Measurements from ENCODE around the gene COPS6.
"Not testable (repeated sequence)": the region's sequence is repeated elsewhere in the genome, so short reads cannot be mapped to it uniquely, and the experiment has no call there.

COPS6 gene

DNA sequence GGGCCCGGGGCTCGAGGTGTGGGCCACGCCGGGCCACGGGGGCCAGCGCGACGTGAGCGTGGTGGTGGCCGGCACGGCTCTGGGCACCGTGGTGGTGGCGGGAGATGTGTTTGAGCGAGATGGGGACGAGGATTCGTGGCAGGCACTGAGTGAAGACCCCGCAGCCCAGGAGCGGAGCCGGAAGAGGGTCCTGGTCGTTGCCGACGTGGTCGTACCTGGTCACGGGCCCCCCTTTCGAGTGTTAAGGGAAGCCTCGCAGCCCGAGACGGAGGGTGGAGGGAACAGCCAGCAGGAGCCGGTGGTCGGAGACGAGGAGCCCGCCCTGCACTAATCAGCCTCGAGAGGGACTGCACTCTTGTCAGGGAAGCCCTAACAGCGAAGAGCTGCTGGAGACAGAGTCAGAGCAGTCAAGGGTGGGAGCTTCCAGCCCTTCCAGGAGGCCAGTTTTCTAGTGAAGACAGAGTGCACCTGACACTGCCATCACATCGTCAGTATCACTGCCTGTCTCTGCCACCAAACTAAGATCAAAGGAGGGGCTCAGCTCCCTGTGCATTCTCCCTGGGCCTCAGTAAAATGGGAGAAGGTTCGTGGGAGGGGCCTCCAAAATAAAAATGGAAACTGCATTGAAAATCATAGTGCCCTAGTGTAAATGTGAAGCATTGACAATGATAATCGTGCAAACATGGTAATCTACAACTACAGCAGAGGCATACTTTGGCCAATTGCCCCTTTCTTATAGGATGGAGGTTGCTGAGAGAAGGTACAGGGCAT, 39.3 kb downstream of the COPS6 start:
- DNase-seq = peak in 1 of 2 experiments; percentile 3

DNA sequence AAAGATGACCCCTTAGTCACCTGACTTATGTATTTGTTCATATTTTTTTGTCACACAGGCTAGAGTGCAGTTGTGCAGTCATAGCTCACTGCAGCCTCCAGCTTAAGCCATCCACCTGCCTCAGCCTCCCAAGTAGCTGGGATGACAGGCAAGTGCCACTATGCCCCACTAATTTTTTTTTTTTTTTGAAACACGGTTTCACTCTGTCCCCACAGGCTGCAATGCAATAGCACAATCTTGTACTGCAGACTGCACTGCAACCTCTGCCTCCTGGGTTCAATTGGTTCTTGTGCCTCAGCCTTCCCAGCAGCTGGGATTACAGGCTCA, 39.8 kb downstream of the COPS6 start:
- no peak for DNase-seq

DNA sequence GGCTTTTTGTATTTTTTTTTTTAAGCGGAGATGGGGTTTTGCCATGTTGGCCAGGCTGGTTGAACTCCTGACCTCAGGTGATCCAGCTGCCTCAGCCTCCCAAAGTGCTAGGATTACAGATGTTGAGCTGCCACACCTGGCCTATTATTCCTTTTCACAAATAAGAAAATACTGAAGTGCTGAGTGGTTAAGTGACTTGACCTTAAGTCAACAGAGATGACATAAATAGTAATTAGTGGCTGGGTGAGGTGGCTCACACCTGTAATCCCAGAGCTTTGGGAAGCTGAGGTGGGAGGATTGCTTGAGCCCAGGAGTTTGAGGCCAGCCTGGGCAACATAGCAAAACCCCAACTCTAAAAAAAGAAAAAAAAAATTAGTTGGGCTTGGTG, 41.4 kb downstream of the COPS6 start:
- DNase-seq = not testable (repeated sequence)

DNA sequence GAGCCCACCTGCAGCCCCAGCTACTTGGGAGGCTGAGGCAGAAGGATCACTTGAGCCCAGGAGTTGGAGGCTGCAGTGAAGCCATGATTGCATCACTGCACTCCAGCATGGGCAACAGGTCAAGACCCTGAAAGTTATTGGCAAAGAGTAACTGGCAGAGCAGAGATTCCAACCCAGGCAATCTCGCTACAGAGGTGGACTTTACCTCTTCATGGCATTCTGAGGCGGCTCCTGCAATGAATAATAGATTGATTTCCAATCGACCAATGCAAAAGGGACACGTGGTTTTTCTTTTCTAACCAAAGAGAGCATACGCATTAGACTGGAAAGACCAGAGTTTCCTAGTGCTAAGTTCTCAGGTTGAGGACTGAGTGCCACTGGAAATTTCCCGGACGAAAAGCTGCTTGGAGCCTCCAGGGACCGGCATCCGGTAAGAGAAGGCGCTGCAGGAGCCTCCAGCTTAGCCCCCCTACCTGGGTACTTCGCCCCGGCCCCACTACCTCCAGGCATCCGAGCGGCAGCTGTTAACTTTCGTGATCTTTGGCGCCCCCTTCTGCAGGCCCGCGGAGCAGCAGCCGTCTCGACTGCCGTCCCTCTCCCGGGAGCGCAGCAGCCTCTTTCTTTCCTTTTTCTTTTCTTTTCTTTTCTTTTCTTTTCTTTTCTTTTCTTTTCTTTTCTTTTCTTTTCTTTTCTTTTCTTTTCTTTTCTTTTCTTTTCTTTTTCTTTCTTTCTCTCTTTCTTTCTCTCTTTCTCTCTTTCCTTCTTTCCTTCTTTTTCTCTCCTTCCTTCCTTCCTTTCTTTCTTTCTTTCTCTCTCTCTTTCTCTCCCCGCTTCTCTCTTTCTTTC, 42.1 kb downstream of the COPS6 start:
- peak in 1 of 2 experiments; percentile 4 for DNase-seq

DNA sequence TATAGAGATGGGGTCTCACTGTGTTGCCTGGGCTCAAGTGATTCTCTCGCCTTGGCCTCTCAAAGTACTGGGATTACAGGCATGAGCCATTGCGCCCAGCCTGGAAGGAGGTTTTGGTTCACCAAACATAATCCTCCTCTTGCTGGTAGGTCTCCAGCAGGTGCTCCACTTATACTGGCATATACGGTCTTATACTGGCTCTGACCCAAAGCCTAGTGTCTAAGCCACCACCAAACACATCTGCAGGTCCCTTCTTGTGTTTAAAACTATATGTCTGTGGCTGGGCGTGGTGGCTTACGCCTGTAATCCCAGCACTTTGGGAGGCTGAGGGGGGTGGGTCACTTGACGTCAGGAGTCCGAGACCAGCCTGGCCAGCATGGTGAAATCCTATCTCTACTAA, 43.4 kb downstream of the COPS6 start:
- no peak for DNase-seq

DNA sequence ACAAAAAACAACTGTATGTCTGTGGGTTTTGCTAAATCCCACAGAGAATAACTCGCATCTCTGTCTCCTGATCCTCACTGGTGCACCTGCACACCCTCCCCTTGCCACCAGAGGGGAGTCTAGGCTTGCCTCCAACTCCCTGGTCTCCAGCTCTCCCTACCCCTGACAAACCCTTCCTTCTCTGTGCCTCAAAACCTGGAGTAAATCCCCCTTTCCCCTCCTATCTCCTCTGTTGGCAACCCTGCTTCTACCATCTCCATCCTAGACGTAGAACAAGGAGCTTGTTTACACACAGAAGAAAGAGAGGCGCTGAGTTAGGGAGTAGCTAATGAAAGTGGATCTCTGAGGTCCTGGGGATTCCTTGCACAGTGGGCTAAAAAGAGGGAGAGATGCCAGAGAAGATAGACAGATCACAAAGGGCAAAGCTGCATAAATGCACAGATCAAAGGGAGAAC, 44.0 kb downstream of the COPS6 start:
- DNase-seq = no peak

DNA sequence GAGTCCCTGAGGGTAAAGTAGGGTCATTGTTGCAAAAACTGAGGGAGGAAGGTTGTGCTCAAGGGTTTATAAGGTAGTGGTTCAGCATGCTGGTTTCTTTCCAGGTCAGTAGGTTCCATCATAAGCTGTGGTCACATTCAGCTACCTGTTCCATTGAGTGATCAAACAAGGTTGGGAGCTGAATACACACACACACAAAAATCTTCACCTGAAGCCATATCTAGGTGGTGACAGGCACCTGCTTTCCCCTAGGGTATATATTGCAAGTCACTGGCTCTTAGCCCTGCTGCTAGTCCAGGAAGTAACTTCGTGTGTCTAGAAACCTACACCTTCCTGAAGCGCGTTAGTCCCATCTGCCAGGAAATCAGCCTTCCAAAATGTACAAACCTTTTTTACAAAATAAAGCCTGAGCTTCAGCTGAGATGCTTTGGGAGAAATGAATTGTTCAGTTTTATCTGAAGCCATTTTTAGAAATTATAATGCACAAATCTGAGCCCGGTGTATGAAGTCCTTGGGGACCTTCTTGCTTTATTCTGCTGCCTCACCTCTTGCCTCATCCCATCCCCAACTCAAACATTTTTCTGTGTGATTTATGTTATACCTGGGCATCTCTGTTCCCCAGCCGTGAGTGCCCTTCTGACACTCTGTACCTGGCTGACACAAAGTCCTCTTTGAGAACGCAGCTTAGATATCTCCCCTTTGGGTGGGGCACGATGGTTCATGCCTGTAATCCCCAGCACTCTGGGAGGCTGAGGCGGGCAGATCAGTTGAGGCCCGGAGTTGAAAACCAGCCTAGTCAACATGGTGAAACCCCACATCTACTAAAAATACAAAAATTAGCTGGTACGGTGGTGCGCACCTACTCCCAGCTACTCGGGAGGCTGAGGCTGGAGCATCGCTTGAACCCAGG, 49.3 kb downstream of the COPS6 start:
- no peak for DNase-seq

DNA sequence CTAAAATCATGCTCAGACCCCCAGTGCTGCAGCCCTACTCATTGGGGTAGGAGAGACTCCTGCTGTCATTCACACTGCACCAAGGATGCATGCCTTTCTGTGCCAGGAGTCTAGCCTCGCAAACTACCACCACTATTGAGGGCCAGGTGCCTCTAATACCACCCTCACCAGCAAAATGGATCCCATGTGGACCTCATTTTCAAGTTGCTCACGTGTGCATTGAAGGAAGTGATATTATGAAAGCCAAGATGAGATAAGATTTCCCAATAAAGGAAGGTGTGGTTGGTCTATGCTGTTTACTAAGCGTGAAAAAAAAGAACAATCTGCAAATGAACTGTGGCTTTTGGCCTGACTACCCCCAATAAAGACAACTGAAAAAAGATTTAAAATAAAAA, 52.8 kb downstream of the COPS6 start:
- no peak for DNase-seq
